Stimulated activated CD4-positive, alpha-beta T cell treated with anti-CD3 and anti-CD28 coated beads, Interleukin-12 subunit alpha, Interleukin-12 subunit beta, amount 100 ng/mL, for 48 hours (primary cell): ENCODE results near the gene RSPH1.

Experiments
- DNase-seq, 3 donors: peaks; one replicate each; pipeline ENCODE4 v3.0.0-alpha.2; 2020; ENCODE audit warnings: low read depth in 2 of 3, low spot score in 1 of 3

RSPH1 gene

GRCh38 chr21:42431196-42431595, 64.8 kb downstream of the RSPH1 start:
- no peak for DNase-seq

GRCh38 chr21:42430521-42430920, 65.5 kb downstream of the RSPH1 start:
- DNase-seq, result no peak

- DNase-seq, result no peak
Measured at GRCh38 chr21:42429856-42430255, 66.2 kb downstream of the RSPH1 start.

GRCh38 chr21:42429021-42429420, 67.0 kb downstream of the RSPH1 start:
- DNase-seq, result no peak

GRCh38 chr21:42427809-42428419, 68.1 kb downstream of the RSPH1 start:
- no peak for DNase-seq

- no peak for DNase-seq
Measured at GRCh38 chr21:42426876-42427480, 69.0 kb downstream of the RSPH1 start.

- no peak for DNase-seq
Measured at GRCh38 chr21:42426424-42426823, 69.6 kb downstream of the RSPH1 start.

- DNase-seq, result no peak
Measured at GRCh38 chr21:42425591-42425990, 70.4 kb downstream of the RSPH1 start.

GRCh38 chr21:42424914-42425541, 71.0 kb downstream of the RSPH1 start:
- no peak for DNase-seq

GRCh38 chr21:42423685-42424084, 72.3 kb downstream of the RSPH1 start:
- DNase-seq, result no peak

GRCh38 chr21:42423197-42423675, 72.8 kb downstream of the RSPH1 start:
- DNase-seq, result no peak
